Activated CD4-positive, alpha-beta T cell treated with anti-CD3 and anti-CD28 coated beads, Interleukin-10, Interleukin-2, amounts not matched to agents 100 ng/mL and 50 ng/mL, durations not matched to agents 16 hours and 8 hours (primary cell): ENCODE measurements around the gene FANK1.
"Not testable (repeated sequence)": the region's sequence is repeated elsewhere in the genome, so short reads cannot be mapped to it uniquely, and the experiment has no call there.

Experiments used
- DNase-seq: peaks from one replicate; pipeline ENCODE4 v3.0.0-alpha.2; 2020

Gene FANK1

GRCh38 chr10:126036515-126036914 is 140.2 kb downstream of the FANK1 start:
- DNase-seq: no peak

DNA sequence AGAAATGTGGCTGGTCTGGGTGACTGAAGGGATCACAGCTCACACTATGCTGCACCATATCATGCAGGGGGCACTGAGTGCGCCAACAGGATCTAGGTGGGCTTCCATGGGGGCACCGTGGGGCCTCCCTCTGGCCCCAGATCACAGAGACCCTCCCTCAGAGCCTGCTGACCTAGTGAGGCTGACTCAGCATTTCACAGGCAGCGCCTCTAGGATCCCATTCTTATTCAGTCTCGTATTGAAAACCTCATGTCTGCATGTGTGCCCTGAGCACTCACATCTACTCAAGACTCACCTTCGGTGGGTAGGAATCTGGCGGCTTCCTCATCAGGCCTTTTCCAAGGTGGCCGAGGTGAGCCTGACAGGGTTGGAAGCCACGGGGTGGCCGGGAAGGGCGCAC is 141.6 kb downstream of the FANK1 start:
- DNase-seq: no peak

DNA sequence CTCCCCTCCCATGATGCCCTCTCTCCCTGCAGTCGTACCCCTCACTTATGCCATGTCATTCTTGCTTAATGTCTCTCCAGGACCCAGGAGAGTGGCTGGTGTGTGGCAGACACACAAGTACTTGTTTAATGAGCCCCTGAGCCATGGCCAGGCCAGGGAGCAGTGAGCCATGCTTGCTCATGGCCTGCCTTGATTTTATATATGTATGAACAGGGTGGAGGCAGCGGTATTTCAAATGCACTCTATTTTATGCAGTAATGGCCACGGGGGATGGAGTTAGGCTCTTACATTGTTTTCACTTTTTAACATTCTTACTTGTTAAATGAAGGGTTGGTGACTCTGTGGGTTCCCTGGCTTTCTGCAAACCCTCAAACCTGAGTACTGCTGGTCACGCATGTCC is 144.8 kb downstream of the FANK1 start:
- no peak for DNase-seq

DNA sequence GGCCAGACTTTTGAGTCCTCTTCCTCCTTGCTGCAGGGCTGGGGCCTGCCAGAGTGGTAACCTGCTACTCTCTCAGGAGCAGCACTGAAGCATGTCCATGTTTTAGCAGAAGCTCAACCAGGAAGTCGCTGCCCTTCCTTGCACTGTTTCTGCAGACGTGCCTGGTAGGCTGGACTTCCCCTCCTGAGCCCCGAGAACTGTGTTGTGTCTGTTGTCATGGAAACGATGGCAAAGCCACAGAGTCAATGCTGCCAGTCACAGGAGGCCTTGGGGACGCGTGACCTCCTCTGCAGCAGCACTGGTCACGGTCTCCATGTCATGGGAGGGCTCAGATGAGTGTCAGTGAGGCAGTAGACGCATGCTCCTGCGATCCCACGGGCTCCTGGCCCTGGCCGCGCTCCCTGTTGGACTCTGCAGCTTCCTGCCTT is 145.5 kb downstream of the FANK1 start:
- DNase-seq: peak; percentile 86

- no peak for DNase-seq
These were observed 146.0 kb downstream of the FANK1 start for GRCh38 chr10:126042354-126042753.

- no peak for DNase-seq
These were observed 146.5 kb downstream of the FANK1 start for GRCh38 chr10:126042906-126043305.

- DNase-seq: no peak
These were observed 147.0 kb downstream of the FANK1 start for GRCh38 chr10:126043389-126043788.

DNA sequence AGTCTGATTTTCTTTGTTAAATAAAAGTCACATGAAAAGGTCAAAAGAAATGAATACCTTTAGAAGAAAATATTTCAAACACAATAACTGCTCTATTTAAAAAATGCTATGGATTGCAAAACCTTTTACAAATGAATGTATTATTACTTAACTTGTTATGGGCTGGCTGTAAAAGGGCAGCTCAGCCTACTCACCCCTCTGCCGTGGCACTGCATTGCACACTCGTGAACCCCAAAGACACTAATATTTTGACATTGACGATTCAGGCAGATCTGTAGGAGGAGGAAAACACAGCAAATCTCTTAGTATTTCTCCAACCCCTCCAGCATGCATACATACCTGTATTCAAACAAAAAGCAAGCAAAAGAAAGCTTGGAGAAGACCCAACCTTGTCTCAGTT is 149.5 kb downstream of the FANK1 start:
- DNase-seq: no peak

DNA sequence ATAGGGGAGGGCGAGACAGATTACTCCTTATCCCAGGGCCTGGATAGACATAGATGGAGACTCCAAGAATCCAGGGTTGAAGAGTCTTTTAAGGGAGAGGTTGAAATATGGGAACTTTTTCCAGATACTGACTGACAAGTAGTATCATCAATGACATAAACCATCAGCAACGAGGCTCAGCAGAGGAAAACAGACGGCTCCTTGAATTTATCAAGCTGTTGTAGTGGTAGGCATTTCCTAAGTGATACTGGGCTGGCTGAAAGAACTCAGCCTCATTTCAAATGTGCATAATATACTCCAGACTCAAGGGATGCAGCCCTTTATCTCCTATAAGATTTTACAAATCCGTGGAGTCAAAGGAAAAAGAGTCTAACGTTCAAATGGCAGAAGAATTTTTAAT is 150.5 kb downstream of the FANK1 start:
- no peak for DNase-seq

DNA sequence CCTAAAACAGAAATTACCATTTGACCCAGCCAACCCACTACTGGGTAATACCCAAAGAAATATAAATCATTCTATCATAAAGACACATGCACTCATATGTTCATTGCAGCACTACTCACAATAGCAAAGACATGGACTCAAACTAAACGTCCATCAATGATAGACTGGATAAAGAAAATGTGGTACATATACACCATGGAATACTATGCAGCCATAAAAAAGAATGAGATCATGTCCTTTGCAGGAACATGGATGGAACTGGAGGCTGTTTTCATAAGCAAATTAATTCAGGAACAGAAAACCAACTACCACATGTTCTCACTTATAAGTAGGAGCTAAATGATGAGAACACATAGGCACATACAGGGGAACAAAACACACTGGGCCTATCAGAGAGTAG is 151.4 kb downstream of the FANK1 start:
- DNase-seq: not testable (repeated sequence)

DNA sequence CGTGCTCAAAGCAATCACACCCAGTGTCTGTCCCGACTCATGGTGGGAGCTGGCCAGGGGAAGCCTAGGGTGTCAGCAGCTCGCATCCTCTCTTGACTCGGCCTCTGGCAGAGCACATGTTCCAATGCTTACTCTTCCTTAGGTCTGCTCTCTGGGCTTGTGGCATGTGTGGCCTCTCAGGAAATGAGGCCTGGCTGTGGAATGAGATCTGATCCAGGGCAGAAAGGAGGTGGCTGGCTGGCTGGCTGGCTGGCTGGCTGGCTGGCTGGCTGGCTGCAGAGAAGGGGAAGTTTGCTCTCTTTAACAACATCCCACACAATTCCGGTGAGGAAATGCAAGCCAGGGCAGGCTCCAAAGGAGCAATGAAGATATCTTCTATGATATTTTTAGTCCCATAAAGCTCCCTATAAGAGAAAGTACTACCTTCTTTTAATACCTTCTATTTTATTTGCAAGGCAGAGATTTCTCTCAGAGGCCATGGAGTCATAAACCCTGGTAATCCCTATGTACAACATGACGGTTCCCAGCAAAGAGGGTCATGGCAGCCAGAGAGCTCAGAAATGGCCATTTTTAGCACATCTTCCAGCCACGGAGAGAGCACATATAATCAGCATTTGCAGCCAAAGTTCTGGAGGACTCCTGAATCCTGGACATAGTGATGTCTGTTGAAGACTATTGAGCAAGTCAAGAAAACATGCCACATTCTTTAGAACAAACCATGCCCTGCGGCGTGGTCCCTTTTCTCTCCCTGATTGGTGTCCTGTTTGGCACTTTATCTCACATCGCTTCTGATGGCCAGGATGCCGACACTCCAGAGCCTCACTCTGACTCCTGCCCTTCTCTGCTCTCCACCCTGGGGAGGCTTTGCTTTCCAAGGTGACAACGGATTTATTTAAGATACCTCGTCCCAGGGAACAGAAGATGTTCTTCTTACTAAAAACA is 153.7 kb downstream of the FANK1 start:
- DNase-seq: no peak

- DNase-seq: no peak
These were observed 155.8 kb downstream of the FANK1 start for GRCh38 chr10:126052171-126052570.

- DNase-seq: no peak
These were observed 157.8 kb downstream of the FANK1 start for GRCh38 chr10:126054191-126054590.

DNA sequence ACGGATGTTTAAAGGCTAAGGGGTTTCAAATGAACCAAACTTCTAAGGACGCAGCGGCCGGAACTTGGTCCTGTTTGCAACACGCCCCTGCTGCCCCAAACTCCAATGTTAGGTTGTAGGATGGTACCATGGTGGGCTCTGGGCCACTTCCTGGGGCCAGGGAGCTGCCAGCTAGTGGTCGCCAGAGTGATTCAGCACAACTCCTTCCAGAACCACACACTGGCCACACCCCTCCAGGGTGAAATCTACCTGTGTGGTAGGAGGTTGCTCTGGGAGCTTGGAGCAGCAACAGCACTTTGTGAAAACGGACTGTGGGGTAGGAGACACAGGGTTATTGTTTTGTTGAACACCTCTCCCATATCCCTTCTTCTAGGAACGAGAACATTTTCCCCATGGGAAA is 161.1 kb downstream of the FANK1 start:
- no peak for DNase-seq

GRCh38 chr10:126058104-126058503 is 161.7 kb downstream of the FANK1 start:
- no peak for DNase-seq

- no peak for DNase-seq
These were observed 162.1 kb downstream of the FANK1 start for GRCh38 chr10:126058507-126058906.
